ENCODE results near the gene DNAAF8. TPM values are rescaled to one million over a fixed set of nuclear protein-coding genes. Genes with fewer than 3 reads are reported as not detected.

DNAAF8 gene
- total and polyA plus RNA-seq, 2 donors (not counting 3 experiments of a cell fraction or from before 2014, with no cell fraction given), result 0.58 to 1.0 TPM

DNA sequence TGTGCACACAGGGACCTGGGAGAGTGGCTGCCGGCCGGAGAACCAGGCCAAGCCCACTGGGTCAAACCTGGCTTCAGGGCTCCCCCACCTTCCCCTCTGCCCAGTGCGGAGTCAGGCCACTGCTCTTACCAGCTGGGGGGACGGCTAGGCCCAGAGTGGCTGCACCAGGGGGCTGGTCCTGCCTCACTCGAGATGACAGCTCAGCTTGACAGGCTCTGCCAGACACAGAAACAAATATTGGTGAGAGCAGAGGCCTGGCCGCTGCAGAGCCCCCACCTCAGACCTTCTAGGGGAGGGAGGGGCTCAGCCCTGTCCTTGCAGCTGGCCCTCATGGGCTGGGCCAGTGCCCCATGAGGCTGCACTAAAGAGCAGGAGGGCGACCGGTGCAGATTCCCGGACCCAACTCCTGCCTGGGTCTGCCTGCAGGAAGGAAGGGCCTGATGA lies 36.5 kb upstream of the DNAAF8 start:
- intact Hi-C loops (cut with micrococcal nuclease) (no loop called here), dilution Hi-C loops (cut with MboI; ENCODE audit: extremely low pct_ligation_motif_present, low sequenced_read_pairs) (no loop called here)
- POLR2A ChIA-PET, result no interaction called here
- H3K9me1 ChIP-seq (replicated peaks; ENCODE audit: control insufficient read depth, extremely low read depth, insufficient read depth, low read length), result no peaks in the 10 kb centered on the region
- CTCF ChIA-PET, result no interaction called here
- H3K4me2 ChIP-seq (ENCODE audit: insufficient read depth, low read length), result no peak overlapping the region
- no peak overlapping the region for H3K4me3 ChIP-seq (replicated peaks in 1 of 3; ENCODE audit: insufficient read depth in 1 of 3, low read depth in 1 of 3, low read length in 3 of 3)
- no peak overlapping the region for H3K27ac ChIP-seq (ENCODE audit: insufficient read depth, low read depth, low read length)
- FAIRE-seq (no peak), DNase-seq (ENCODE audit: low read depth, low spot score) (no peak)
- BruUV-seq (replicated peaks), result no TSS peak
- H3K9ac ChIP-seq (replicated peaks; ENCODE audit: extremely low read depth, insufficient read depth, low read length), result no peak overlapping the region
- no peaks in the 10 kb centered on the region for H3K27me3 ChIP-seq (ENCODE audit: control insufficient read depth in 2 of 2, insufficient read depth in 2 of 2, low read length in 2 of 2)
- H3K9me3 ChIP-seq (replicated peaks; ENCODE audit: control insufficient read depth, insufficient read depth, low read length), result no peaks in the 10 kb centered on the region
- peaks cover 3 to 38% of the 10 kb centered on the region in 2 experiments for H3K36me3 ChIP-seq (ENCODE audit: control insufficient read depth in 2 of 2, extremely low read depth in 1 of 2, insufficient read depth in 2 of 2, low read length in 2 of 2)
- no peaks in the 10 kb centered on the region for H3K79me2 ChIP-seq (ENCODE audit: control insufficient read depth, insufficient read depth, low read length)
- peaks cover 2% of the 10 kb centered on the region for H3K4me1 ChIP-seq (ENCODE audit: control insufficient read depth, extremely low read depth, insufficient read depth, low read length)
- no peak overlapping the region for H2AFZ ChIP-seq (ENCODE audit: low read depth, low read length)
- TF ChIP-seq POLR2AphosphoS5 (IDR thresholded peaks at IDR 0.05; ENCODE audit: insufficient read depth, low read depth, low read length) (no peak), GATA2 (IDR thresholded peaks at IDR 0.05; ENCODE audit: insufficient read depth, insufficient read length, low read depth, low read length) (no peak), JUN (IDR thresholded peaks at IDR 0.05; ENCODE audit: borderline replicate concordance, insufficient read depth, insufficient read length, low read depth) (no peak), FOS (IDR thresholded peaks at IDR 0.05; ENCODE audit: borderline replicate concordance, insufficient read depth, low read length) (no peak)
- TF ChIP-seq, protein P1, sequence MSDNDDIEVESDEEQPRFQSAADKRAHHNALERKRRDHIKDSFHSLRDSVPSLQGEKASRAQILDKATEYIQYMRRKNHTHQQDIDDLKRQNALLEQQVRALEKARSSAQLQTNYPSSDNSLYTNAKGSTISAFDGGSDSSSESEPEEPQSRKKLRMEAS (IDR thresholded peaks at IDR 0.05; ENCODE audit: insufficient read depth, insufficient read length), result no peak
- no peaks in the 10 kb centered on the region for H4K20me1 ChIP-seq (replicated peaks; ENCODE audit: control insufficient read depth, extremely low read depth, insufficient read depth, low read length)

DNA sequence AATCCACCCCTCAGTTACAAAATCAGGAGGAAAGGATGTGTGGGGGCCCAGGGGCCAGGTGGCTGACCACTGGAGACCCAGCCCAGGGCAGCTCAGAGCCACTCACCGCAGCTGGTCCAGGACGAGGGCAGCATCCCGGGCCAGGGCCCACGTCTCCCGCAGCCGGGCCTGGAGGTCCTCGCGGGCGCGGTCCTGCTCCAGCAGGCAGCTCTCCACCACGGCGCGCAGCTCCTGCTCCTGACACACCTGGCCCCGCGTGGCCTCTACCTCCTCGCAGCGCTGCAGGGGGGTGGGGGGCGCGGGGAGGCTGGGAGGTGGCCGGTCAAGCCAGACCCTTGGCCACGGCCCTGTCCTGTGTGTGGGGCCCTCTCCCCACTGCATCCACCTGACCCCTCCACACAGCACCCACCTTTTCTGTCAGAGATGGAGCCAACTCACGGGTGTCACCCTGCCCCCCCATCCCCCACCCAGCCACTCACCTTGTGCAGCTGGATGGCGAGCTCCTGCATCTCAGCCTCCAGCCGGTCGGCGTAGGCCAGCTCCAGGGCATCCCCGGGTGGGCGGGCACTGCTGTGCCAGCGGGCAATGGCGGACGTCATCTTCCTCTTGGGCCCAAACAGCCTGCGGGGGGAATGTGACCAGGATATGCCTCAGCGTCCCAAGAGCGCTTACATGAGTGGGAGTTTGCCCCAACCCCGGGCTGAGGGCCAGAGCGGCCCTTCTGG lies 35.9 kb upstream of the DNAAF8 start:
- Histone ChIP-seq H3K9ac (replicated peaks; ENCODE audit: extremely low read depth, insufficient read depth, low read length) (no peak overlapping the region), H3K4me1 (ENCODE audit: control insufficient read depth, extremely low read depth, insufficient read depth, low read length) (no peaks in the 10 kb centered on the region), H2AFZ (ENCODE audit: low read depth, low read length) (no peak overlapping the region), H3K9me3 (replicated peaks; ENCODE audit: control insufficient read depth, insufficient read depth, low read length) (no peaks in the 10 kb centered on the region), H3K36me3 (ENCODE audit: control insufficient read depth in 2 of 2, extremely low read depth in 1 of 2, insufficient read depth in 2 of 2, low read length in 2 of 2) (peaks cover 3 to 38% of the 10 kb centered on the region in 2 experiments), H4K20me1 (replicated peaks; ENCODE audit: control insufficient read depth, extremely low read depth, insufficient read depth, low read length) (no peaks in the 10 kb centered on the region), H3K27me3 (ENCODE audit: control insufficient read depth in 2 of 2, insufficient read depth in 2 of 2, low read length in 2 of 2) (no peaks in the 10 kb centered on the region), H3K9me1 (replicated peaks; ENCODE audit: control insufficient read depth, extremely low read depth, insufficient read depth, low read length) (no peaks in the 10 kb centered on the region), H3K79me2 (ENCODE audit: control insufficient read depth, insufficient read depth, low read length) (no peaks in the 10 kb centered on the region), H3K27ac (ENCODE audit: insufficient read depth, low read depth, low read length) (no peak overlapping the region), H3K4me2 (ENCODE audit: insufficient read depth, low read length) (no peak overlapping the region), H3K4me3 (replicated peaks in 1 of 3; ENCODE audit: insufficient read depth in 1 of 3, low read depth in 1 of 3, low read length in 3 of 3) (no peak overlapping the region)
- BruUV-seq (replicated peaks), result no TSS peak
- TF ChIP-seq MYC (IDR thresholded peaks at IDR 0.05; ENCODE audit: low read depth, low read length), result no peak
- TF ChIP-seq, protein P1 (IDR thresholded peaks at IDR 0.05; ENCODE audit: insufficient read depth, insufficient read length), result no peak
- TF ChIP-seq POLR2AphosphoS5 (IDR thresholded peaks at IDR 0.05; ENCODE audit: insufficient read depth, low read depth, low read length), result no peak
- TF ChIP-seq POLR2A (IDR thresholded peaks at IDR 0.05; ENCODE audit: low read depth, low read length), result no peak
- no peak for TF ChIP-seq JUN (IDR thresholded peaks at IDR 0.05; ENCODE audit: borderline replicate concordance, insufficient read depth, insufficient read length, low read depth)
- TF ChIP-seq, protein P2, sequence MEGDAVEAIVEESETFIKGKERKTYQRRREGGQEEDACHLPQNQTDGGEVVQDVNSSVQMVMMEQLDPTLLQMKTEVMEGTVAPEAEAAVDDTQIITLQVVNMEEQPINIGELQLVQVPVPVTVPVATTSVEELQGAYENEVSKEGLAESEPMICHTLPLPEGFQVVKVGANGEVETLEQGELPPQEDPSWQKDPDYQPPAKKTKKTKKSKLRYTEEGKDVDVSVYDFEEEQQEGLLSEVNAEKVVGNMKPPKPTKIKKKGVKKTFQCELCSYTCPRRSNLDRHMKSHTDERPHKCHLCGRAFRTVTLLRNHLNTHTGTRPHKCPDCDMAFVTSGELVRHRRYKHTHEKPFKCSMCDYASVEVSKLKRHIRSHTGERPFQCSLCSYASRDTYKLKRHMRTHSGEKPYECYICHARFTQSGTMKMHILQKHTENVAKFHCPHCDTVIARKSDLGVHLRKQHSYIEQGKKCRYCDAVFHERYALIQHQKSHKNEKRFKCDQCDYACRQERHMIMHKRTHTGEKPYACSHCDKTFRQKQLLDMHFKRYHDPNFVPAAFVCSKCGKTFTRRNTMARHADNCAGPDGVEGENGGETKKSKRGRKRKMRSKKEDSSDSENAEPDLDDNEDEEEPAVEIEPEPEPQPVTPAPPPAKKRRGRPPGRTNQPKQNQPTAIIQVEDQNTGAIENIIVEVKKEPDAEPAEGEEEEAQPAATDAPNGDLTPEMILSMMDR (IDR thresholded peaks at IDR 0.05; ENCODE audit: extremely low read depth in 1 of 2, insufficient read depth in 1 of 2, low read depth in 1 of 2, low read length in 2 of 2), result no peak
- TF ChIP-seq EZH2 (IDR thresholded peaks at IDR 0.05; ENCODE audit: borderline replicate concordance, low read depth, low read length, severe bottlenecking), result no peak
- TF ChIP-seq GATA2 (IDR thresholded peaks at IDR 0.05; ENCODE audit: insufficient read depth, insufficient read length, low read depth, low read length), result no peak
- TF ChIP-seq FOS (IDR thresholded peaks at IDR 0.05; ENCODE audit: borderline replicate concordance, insufficient read depth, low read length), result no peak
- intact Hi-C loops (cut with micrococcal nuclease), result no loop called here
- dilution Hi-C loops (cut with MboI; ENCODE audit: extremely low pct_ligation_motif_present, low sequenced_read_pairs), result no loop called here
- POLR2A ChIA-PET, result no interaction called here
- CTCF ChIA-PET, result no interaction called here
- FAIRE-seq, result no peak
- no peak for DNase-seq (ENCODE audit: low read depth, low spot score)

Measured in endothelial cell of umbilical vein (primary cell).